Hair follicular keratinocyte (primary cell): ENCODE measurements around the gene COASY. TPM values are rescaled to one million over a fixed set of nuclear protein-coding genes. Genes with fewer than 3 reads are reported as not detected.

ENCODE experiments used
- total RNA-seq: library from RNA; depleted of rRNA; stranded (reverse); fragments of >200 nt; gene quantifications from 2 replicates; pipeline ENCODE4 v1.2.3, GENCODE V29; 2015

The COASY gene
- total RNA-seq, result 41.6 and 48.9 TPM in 2 replicates

DNA sequence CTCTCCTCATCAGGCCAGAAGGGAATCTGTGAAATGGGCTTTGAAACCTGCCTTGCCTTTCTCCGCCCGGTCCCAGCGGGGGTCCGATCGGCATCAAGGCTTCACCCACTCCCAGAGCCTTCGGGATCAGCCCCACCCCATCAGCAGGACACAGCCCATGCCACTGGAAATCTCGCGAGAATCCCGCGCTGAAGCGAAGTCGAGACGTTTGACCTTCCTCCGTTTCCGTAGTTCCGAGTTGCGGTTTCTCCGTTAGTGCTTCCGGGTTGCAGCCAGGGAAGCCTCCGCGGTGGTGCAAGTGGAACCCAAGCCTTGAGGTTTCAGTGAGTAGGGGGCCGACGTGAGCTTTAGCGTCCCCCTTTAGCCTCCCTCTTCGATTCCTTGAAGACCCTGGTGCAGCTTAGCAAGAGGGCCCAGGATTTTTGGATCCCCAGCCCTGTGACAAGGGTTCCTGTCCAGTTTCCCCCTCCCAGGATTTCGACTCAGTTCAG, at the start of gene COASY:
Gene COASY (plus strand): TSS at position 252 of the 491 bp plus-strand sequence. CDS start 475 bp downstream, outside the sequence.

DNA sequence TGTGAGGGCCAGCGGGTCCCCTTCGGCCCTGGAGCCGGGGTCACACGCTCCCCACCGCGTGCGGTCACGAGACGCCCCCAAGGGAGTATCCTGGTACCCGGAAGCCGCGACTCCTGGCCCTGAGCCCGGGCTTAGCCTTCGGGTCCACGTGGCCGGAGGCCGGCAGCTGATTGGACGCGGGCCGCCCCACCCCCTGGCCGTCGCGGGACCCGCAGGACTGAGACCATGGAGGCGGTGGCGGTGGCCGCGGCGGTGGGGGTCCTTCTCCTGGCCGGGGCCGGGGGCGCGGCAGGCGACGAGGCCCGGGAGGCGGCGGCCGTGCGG, 25.9 kb upstream of the COASY start, which contains the start of gene NAGLU:
Gene NAGLU (plus strand): TSS at position 194 of the 324 bp plus-strand sequence. CDS start 32 bp downstream, at position 226.

DNA sequence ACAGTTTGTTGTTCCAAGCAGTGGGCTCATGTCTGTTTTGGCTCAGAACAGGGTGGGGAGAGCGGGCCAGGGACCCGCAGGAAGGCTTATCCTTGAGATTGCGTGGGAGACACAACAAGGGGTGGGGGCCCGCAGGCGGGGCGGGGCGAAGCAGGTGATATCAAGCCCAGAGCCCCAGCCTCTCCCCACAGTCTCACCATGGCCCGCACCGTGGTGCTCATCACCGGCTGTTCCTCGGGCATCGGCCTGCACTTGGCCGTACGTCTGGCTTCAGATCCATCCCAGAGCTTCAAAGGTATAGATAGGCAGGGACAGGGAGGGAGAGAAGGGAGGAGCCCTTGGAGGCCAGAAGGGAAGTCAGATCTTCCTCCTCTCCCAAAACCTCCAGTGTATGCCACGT, 9.2 kb upstream of the COASY start, which contains the start of gene HSD17B1:
Gene HSD17B1 (plus strand): TSS at position 188 of the 400 bp plus-strand sequence. CDS start 11 bp downstream, at position 199.

DNA sequence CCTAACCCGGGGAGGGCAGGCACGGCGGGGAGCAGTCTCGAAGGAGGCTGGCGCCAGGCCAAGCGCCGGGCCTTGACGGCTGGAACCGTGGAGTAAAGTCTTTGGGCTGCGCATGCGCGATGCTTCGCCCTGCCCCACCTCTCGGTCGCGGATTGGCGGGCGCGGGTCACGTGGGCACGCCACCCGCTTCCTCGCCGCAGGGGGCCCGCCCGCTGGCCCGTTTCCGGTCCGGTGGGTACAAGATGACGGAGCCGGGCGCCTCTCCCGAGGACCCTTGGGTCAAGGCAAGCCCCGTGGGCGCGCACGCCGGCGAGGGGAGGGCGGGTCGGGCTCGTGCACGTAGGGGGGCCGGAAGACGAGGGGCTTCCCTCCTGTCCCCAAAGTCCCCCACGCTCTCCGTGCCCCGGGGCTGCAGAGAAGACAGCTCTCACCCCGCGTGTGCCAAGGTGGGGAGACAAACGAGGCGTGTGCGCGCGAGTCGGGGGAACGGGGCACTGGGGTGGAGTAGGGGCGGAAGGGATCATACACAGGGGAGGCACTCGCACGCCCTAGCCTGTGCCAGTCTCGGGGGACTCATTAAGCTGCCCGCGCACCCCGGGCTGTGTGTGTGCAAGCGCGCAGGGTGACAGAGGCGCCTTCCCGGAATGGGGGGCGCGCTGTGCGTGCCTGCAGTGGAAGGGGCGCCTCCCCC, 5.1 kb downstream of the COASY start, which contains the start of gene MLX:
Gene MLX (plus strand): TSS at position 218 of the 691 bp plus-strand sequence. CDS start 25 bp downstream, at position 243.

DNA sequence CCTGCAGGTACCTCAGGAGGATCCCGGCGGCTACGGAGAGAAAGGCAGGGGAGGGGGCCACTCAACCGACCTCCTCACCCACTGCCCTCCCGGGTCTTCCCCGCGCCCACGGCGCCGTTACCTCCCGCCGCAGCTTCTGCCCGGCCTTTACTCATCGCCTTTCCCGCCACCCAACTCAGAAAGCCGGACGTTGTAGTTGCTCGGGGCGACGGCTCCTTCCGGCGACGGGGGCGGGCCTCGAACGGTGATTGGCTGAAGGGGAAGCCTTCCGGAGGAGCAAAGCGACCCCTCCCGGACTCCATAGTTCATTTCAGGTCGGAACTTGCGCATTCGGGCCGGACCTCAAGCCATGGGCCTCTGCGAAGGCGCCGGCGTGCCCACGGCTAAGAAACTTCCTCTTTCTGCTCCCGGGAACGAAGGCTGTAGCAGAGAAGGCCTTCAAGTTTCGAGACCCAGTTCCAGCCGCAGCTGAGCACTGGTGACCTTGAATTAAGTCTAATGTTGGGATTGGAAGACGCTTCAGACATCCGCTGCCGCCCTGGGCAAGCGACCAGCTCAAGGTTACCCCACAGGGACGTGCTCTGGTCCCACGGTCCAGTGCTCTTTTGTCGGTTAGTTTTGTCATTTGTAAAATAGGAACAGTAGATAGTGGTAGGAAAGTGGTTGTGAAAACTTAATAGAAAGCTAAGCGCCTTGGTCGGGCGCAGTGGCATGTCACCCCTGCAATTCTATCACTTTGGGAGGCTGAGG, 15.8 kb downstream of the COASY start, which contains the start of gene PSMC3IP:
Gene PSMC3IP (minus strand): TSS at position 198 of the 750 bp plus-strand sequence. CDS start 43 bp downstream, at position 155.

DNA sequence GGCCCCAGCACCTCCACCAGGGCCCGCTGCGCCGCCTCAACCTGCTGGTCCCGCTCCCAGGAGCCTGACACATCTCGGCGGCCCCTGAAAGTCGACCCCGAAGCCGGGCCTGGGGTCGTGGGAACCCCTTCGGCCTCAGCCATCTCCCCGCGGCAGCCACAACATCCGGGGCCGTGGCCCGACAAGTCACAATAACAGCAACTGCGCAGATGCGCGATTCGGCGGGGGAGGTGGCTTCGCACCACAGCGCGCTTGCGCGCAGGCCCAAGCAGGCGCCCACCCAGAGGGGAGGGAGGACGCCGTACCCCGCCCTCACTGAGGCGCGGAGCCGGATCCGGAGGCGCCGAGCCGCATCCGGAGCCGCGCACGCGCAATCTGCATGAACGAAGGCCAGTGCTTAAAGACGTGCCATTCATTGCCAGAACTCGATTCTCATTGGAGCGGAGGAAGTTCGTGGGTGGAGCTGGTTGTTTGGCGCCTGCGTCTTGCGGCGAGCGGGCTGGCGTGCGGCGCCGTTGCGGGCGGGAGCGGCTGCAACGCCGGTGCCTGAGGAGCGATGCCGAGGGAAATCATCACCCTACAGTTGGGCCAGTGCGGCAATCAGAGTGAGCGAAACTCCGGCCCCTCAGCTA, 47.4 kb downstream of the COASY start, which contains the start of the genes RETREG3 and TUBG1:
Gene RETREG3 (minus strand): TSS at position 193 of the 632 bp plus-strand sequence. CDS start 50 bp downstream, at position 143.
Gene TUBG1 (plus strand): TSS at position 502 of the 632 bp plus-strand sequence. CDS start 55 bp downstream, at position 557.

Other genes starting within 250 kb of the COASY start
- 69.5 and 73.4 TPM in 2 replicates for gene STAT3, start 173.7 kb upstream of the COASY start, total RNA-seq
- gene CAVIN1, start 138.9 kb upstream of the COASY start, total RNA-seq, result 272 and 304 TPM in 2 replicates
- gene ATP6V0A1, start 103.3 kb upstream of the COASY start, total RNA-seq, result 17.5 and 28.0 TPM in 2 replicates
- gene NAGLU, start 25.9 kb upstream of the COASY start, total RNA-seq, result 28.3 and 35.3 TPM in 2 replicates
- gene HSD17B1, start 9.2 kb upstream of the COASY start, total RNA-seq, result 9.4 and 11.0 TPM in 2 replicates
- 32.3 and 39.7 TPM in 2 replicates for gene MLX, start 5.0 kb downstream of the COASY start, total RNA-seq
- 3.7 and 14.1 TPM in 2 replicates for gene PSMC3IP, start 15.6 kb downstream of the COASY start, total RNA-seq
- 42.8 and 63.2 TPM in 2 replicates for gene RETREG3, start 47.2 kb downstream of the COASY start, total RNA-seq
- 81.3 and 122 TPM in 2 replicates for gene TUBG1, start 47.5 kb downstream of the COASY start, total RNA-seq
- 10.6 and 12.9 TPM in 2 replicates for gene TUBG2, start 97.1 kb downstream of the COASY start, total RNA-seq
- 24.2 and 29.9 TPM in 2 replicates for gene PLEKHH3, start 114.8 kb downstream of the COASY start, total RNA-seq
- 0.16 TPM in 1 of 2 replicates, not detected in the other for gene CCR10, start 119.7 kb downstream of the COASY start, total RNA-seq
- gene CNTNAP1, start 120.4 kb downstream of the COASY start, total RNA-seq, result 3.2 and 4.6 TPM in 2 replicates
- gene EZH1, start 182.9 kb downstream of the COASY start, total RNA-seq, result 5.0 and 12.8 TPM in 2 replicates
- 2.3 TPM in 1 of 2 replicates, not detected in the other for gene RAMP2, start 199.1 kb downstream of the COASY start, total RNA-seq
- 111 and 147 TPM in 2 replicates for gene VPS25, start 211.3 kb downstream of the COASY start, total RNA-seq
- 2.1 and 6.2 TPM in 2 replicates for gene WNK4, start 218.5 kb downstream of the COASY start, total RNA-seq
- gene COA3, start 236.6 kb downstream of the COASY start, total RNA-seq, result 57.3 and 83.3 TPM in 2 replicates
- gene CNTD1, start 236.7 kb downstream of the COASY start, total RNA-seq, result not detected in 2 replicates